Stimulated activated CD4-positive, alpha-beta T cell treated with anti-CD3 and anti-CD28 coated beads, Interleukin-15, amount 100 ng/mL, for 48 hours (primary cell): ENCODE data around the gene APOBEC3B.
A peak's percentile ranks its signal among the peaks of the same experiment; 100 is the strongest.
"Not testable (repeated sequence)": the region's sequence is repeated elsewhere in the genome, so short reads cannot be mapped to it uniquely, and the experiment has no call there.

ENCODE experiments used
- DNase-seq, 2 donors: peaks; one replicate each; pipeline ENCODE4 v3.0.0-alpha.2; 2020; ENCODE audit warnings: low read depth in 2 of 2

APOBEC3B gene

DNA sequence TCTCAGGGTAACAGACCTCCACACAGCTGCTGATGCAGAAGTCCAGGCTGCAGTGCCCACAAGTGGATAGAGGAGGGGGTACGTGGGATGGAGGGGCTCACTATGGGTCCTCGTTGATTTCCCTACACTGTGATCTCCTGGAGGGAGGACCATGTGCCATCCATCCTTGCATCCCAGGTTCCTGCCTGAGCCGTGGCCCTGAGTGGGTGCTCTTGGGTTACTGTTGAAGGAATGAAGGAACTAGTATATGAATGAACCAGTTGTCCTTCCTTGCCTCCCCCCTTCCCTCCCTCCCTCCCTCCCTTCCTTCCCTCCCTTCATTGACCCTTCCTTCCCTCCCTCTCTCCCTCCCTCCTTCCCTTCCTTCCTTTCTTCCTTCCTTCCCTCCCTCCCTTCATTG lies 15.4 kb downstream of the APOBEC3B start:
- no peak for DNase-seq

GRCh38 chr22:39003165-39003638 lies 21.1 kb downstream of the APOBEC3B start:
- DNase-seq: peak; percentile 50 to 69

DNA sequence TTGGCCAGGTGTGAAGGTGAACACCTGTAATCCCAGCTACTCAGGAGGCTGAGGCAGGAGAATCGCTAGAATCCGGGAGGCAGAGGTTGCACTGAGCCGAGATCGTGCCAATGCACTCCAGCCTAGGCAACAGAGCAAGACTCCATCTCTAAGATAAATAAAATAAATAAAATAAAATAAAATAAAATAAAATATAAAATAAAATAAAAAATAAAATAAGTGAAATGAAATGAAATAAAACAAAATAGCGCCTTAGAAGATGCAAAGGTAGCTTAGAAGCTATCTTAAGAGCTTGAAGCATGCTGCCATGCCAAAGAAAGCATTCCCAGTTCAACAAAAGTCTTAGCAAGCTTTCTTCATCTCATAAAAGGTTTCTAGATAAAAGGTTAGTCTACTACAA lies 25.0 kb downstream of the APOBEC3B start:
- no peak for DNase-seq

GRCh38 chr22:39008271-39008850 lies 26.2 kb downstream of the APOBEC3B start:
- not testable (repeated sequence) for DNase-seq

- DNase-seq: no peak
These were observed 28.8 kb downstream of the APOBEC3B start for GRCh38 chr22:39010946-39011345.

DNA sequence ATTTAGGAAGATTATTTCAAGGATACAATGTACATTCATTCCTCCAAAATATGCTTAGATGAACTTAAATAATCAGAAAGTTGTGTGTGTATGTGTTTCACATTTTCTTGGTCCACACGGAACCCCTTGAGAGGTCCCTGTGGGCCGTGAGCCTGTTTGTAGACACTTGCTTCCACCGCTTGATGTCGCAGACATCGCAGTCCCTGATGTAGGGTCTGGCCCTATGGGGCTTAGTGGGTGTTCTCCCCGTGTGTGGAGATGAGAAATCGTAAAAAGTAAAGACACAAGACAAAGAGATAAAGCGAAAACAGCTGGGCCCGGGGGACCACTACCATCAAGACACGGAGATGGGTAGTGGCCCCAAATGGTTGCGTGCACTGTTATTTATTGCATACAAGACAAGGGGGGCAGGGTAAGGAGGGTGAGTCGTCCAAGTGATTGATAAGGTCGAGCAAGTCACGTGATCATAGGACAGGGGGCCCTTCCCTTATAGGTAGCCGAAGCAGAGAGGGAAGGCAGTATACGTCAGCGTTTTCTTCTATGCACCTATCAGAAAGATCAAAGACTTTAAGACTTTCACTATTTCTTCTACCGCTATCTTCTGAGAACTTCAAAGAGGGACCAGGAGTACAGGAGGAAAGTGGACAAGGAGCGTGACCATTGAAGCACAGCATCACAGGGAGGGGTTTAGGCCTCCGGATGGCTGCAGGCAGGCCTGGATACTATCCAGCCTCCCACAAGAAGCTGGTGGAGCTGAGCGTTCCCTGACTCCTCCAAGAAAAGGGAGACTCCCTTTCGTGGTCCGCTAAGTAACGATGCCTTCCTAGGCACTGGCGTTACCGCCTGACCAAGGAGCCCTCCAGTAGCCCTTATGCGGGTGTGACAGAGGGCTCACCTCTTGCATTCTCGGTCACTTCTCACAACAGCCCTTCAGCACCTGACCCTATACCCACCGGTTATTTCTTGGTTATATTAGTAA lies 30.7 kb downstream of the APOBEC3B start:
- DNase-seq: no peak

GRCh38 chr22:39013561-39013941 lies 31.4 kb downstream of the APOBEC3B start:
- DNase-seq: not testable (repeated sequence)

- DNase-seq: peak; percentile 75 to 79
These were observed 32.0 kb downstream of the APOBEC3B start, which contains the start of gene APOBEC3C for GRCh38 chr22:39013942-39014722. Gene APOBEC3C, plus strand, starts transcription at chr22:39014257. Its CDS starts 106 bp downstream, at chr22:39014363.

GRCh38 chr22:39014723-39015121 lies 32.6 kb downstream of the APOBEC3B start:
- DNase-seq: not testable (repeated sequence)

GRCh38 chr22:39016592-39016991 lies 34.4 kb downstream of the APOBEC3B start:
- no peak for DNase-seq

DNA sequence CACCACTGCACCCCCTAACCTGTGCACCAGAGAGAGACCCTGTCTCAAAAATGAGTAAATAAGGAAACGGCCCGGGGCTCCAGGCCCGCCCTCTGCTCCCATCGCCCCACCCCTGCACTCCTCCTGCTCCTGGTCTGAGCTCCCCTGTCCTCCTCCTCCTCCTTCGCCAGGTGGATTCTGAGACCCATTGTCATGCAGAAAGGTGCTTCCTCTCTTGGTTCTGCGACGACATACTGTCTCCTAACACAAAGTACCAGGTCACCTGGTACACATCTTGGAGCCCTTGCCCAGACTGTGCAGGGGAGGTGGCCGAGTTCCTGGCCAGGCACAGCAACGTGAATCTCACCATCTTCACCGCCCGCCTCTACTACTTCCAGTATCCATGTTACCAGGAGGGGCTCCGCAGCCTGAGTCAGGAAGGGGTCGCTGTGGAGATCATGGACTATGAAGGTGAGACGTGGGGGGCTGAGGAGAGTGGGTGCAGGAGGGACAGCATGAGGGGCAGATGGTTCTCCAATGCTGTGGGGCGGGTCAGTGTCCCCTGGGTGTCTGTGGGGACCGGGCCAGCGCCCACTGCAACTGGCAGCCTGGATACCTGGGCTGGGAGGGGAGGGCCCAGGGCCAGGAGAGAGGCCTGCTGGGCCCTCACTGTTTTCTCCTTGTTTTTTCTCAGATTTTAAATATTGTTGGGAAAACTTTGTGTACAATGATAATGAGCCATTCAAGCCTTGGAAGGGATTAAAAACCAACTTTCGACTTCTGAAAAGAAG lies 35.6 kb downstream of the APOBEC3B start:
- no peak for DNase-seq

DNA sequence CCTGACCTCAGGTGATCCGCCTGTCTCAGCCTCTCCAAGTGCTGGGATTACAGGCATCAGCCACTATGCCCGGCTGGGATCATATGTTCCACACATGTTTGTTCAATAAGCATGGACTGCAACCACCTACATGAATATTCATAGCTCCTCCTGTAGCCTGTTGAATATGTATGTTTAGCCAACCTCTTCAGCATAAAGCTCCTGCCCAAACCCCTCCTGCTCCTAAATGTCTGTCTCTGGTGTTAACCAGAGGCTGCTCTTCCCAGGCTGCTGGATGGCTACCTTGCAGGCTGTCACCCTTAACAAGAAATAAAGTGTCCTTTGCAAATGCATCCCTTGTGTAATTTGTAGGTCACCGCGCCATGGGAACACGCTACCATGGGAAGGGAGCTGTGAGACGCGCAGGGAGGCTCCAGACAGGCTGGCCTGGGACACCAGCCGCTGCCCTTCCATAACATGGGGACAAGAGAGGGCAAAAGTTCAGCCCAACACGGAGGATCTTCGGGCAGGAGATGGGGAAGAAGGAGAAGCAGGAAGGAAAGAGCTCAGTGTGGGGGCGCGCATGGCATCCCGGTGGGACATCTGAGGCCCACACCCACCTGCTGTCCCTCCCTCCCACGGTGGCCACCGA lies 38.0 kb downstream of the APOBEC3B start:
- not testable (repeated sequence) for DNase-seq

DNA sequence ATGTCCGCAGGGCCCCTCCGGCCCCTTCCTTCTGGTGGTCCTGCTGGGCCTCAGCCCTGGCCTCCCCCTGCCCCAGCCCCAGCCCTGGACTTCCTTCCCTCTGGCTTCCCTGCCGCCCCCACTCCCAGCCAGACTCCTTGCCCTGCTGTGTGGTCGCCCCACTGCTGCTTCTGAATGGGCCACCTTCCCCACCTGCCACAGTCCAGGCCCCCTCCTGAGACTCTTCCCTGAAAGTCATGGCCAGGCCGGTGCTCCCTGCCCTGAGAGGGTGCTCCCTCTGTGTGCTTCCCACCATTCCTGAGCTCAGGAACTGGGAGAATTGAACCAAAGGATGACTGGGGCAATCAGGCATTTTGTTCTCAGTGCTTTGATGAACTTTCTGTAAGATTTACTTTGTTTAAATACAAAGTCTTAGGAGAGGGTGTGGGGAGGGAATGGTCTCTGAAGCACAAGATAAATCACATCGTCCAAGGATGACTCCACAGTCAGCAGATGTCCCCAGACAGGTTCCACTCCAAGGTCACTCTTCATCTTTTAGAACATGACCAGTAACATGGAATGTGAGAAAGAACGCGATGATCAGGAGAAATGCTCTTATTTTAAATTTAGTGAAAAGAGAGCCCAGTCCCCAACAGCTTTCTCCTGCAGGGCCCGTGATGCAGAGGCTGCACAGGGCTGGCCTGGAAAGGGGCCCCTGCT lies 39.6 kb downstream of the APOBEC3B start:
- no peak for DNase-seq

- no peak for DNase-seq
These were observed 42.6 kb downstream of the APOBEC3B start for GRCh38 chr22:39024519-39025308.

DNA sequence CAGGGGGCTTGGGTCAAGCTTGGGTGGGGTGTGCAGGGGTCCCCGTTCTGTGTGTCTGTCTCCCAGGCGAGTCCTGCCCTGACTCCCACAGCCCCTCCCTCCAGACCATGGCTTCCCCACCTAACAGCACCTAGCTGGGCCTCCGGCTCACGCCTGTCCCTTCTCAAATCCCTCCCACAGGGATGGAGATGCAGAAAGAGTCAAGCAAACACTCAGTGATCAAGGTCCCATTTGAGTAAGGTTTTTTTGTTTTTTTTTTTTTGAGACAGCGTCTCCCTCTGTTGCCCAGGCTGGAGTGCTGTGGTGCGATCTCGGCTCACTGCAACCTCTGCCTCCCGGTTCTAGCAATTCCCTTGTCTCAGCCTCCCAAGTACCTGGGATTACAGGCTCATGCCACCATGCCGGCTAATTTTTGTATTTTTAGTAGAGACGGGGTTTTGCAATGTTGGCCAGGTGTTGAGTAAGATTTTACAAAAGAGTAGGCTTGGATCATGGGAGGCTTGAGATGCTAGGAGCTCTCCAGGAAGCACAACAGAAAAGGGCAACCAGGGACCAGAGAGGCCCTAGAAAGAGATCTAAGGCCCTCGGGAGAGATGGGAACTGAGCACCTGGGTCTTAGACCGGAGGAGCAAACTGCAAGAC lies 44.5 kb downstream of the APOBEC3B start:
- DNase-seq: no peak

DNA sequence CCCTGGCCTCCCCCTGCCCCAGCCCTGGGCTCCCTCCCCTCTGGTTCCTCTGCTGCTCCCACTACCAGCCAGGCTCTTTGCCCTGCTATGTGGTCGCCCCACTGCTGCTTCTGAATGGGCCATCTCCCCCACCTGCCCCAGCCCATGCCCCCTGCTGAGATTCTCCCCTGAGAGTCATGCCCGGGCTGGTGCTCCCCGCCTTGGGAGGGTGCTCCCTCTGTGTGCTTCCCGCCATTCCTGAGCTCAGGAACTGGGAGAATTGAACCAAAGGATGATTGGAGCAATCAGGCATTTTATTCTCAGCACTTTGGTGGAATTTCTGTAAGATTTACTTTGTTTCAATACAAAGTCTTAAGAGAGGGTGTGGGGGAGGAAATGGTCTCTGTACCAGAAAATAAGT lies 45.6 kb downstream of the APOBEC3B start:
- DNase-seq: no peak

GRCh38 chr22:39028281-39028680 lies 46.1 kb downstream of the APOBEC3B start:
- DNase-seq: no peak

GRCh38 chr22:39029227-39029626 lies 47.1 kb downstream of the APOBEC3B start:
- no peak for DNase-seq

DNA sequence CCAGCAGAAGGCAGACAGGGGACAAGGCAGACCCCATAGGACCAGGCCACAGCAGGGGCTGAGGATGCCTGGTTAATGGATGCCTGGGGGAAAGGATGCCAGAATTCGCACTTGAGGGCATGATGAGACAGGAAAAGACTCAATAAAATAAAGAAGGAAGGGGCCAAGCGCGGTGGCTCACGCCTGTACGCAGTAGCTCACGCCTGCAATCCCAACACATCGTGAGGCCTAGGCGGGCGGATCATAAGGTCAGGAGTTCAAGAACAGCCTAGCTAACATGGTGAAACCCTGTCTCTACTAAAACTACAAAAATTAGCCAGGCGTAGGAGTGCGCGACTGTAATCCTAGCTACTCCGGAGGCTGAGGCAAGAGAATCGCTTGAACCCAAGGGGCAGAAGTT lies 48.6 kb downstream of the APOBEC3B start:
- DNase-seq: no peak
